Measurements from ENCODE around the gene TRIM50. TPM values are rescaled to one million over a fixed set of nuclear protein-coding genes. Genes with fewer than 3 reads are reported as not detected.

TRIM50 gene
- total and polyA plus RNA-seq, 2 of the 4 experiments (the other 2 are of a cell fraction): not detected

DNA sequence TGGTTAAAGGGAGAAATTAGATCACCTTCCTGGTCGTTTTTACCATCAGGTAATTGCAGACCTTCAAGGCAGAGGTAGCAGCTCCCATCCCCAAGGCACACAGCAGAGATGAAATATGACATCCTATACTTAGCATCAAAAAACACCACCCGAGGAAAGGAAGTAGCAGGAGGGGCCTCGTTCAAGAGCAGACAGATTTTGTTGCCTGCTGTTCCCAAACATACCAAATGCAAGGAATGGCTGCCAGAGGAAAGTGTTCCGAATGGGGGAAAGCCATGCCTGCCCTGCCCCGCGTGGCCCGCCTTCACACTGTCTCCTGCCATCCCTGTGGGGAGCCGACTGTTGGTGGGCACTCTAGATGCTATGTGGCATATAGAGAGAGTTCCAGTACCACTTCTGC lies 18.1 kb upstream of the TRIM50 start:
- Histone ChIP-seq H4K8ac (ENCODE audit: low read depth in 2 of 2, low read length in 2 of 2) (no peak overlapping the region), H3K23ac (ENCODE audit: low read depth, low read length) (no peak overlapping the region), H4K91ac (ENCODE audit: insufficient read depth, low read depth, low read length) (no peak overlapping the region), H2BK20ac (ENCODE audit: low read depth, low read length) (no peak overlapping the region), H3K4me1 (ENCODE audit: control insufficient read depth, insufficient read depth, low read length) (peaks cover 5% of the 10 kb centered on the region), H3K9me3 (ENCODE audit: control insufficient read depth, insufficient read depth, low read length) (no peaks in the 10 kb centered on the region), H3K27me3 (ENCODE audit: control insufficient read depth, insufficient read depth, low read length) (peaks cover 13% of the 10 kb centered on the region), H3K9me1 (ENCODE audit: insufficient read depth, low read length) (0 out of 2 replicates have a peak, but pooled peaks cover 3% of the 10 kb centered on the region), H3K4ac (ENCODE audit: low read depth, low read length) (no peak overlapping the region), H3K56ac (ENCODE audit: extremely low read depth, insufficient read depth, low read length) (no peak overlapping the region), H2BK15ac (ENCODE audit: low read depth, low read length) (no peak overlapping the region), H3K36me3 (ENCODE audit: control insufficient read depth, insufficient read depth, low read length) (no peaks in the 10 kb centered on the region), H3K9ac (ENCODE audit: low read depth, low read length) (no peak overlapping the region), H3K4me3 (ENCODE audit: insufficient read depth, low read depth, low read length) (no peak overlapping the region), H4K20me1 (ENCODE audit: insufficient read depth, low read length) (no peaks in the 10 kb centered on the region), H3K18ac (ENCODE audit: low read depth, low read length) (no peak overlapping the region), H3K4me2 (ENCODE audit: low read depth, low read length) (no peak overlapping the region), H3K14ac (replicated peaks; ENCODE audit: low read depth, low read length) (no peak overlapping the region), H4K5ac (ENCODE audit: low read depth, low read length) (no peak overlapping the region), H2BK120ac (ENCODE audit: low read depth, low read length) (no peak overlapping the region), H2AFZ (replicated peaks; ENCODE audit: low read length, poor library complexity) (no peak overlapping the region), H2BK5ac (ENCODE audit: low read depth, low read length, poor library complexity, severe bottlenecking) (no peak overlapping the region), H3K79me1 (ENCODE audit: low read depth in 1 of 2, low read length in 2 of 2) (no peaks in the 10 kb centered on the region), H2AK9ac (replicated peaks; ENCODE audit: low read depth, low read length, poor library complexity) (no peak overlapping the region), H2AK5ac (ENCODE audit: low read depth, low read length) (no peak overlapping the region), H3K27ac (ENCODE audit: insufficient read depth, low read length) (no peak overlapping the region)
- POLR2A ChIA-PET (ENCODE audit: unreplicated experiment): interaction anchor here (0.6 kb wide), 1 partner anchor 387 kb away, joined by 3 read pairs; no protein-coding TSS in a partner anchor
- no peak for DNase-seq
- intact Hi-C loops (cut with micrococcal nuclease) (no loop called here), dilution Hi-C loops (cut with HindIII; ENCODE audit: low sequenced_read_pairs, unreplicated experiment) (no loop called here), in situ Hi-C loops (cut with MboI; ENCODE audit: low sequenced_read_pairs) (no loop called here)
- TF ChIP-seq, protein P1, sequence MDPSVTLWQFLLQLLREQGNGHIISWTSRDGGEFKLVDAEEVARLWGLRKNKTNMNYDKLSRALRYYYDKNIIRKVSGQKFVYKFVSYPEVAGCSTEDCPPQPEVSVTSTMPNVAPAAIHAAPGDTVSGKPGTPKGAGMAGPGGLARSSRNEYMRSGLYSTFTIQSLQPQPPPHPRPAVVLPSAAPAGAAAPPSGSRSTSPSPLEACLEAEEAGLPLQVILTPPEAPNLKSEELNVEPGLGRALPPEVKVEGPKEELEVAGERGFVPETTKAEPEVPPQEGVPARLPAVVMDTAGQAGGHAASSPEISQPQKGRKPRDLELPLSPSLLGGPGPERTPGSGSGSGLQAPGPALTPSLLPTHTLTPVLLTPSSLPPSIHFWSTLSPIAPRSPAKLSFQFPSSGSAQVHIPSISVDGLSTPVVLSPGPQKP (IDR thresholded peaks at IDR 0.05; ENCODE audit: borderline replicate concordance, low read depth, low read length): no peak
- TF ChIP-seq RCOR1 (IDR thresholded peaks at IDR 0.05; ENCODE audit: insufficient replicate concordance, low read length) (no peak), FOS (IDR thresholded peaks at IDR 0.05; ENCODE audit: low read depth, low read length) (no peak), CHD1 (IDR thresholded peaks at IDR 0.05; ENCODE audit: low read depth, low read length) (no peak)
- TF ChIP-seq, protein P2, sequence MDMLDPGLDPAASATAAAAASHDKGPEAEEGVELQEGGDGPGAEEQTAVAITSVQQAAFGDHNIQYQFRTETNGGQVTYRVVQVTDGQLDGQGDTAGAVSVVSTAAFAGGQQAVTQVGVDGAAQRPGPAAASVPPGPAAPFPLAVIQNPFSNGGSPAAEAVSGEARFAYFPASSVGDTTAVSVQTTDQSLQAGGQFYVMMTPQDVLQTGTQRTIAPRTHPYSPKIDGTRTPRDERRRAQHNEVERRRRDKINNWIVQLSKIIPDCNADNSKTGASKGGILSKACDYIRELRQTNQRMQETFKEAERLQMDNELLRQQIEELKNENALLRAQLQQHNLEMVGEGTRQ (IDR thresholded peaks at IDR 0.05; ENCODE audit: low read depth, low read length): no peak
- WGBS, 2 experiments (ENCODE audit: extremely low coverage in 2 of 2, insufficient read length in 1 of 2): no CpG with 5 or more reads among the region's 8 CpGs
- no peak for ATAC-seq (ENCODE audit: low read depth)
- no TSS peak for BruUV-seq (replicated peaks)
- CTCF ChIA-PET: interaction anchor here (0.5 kb wide), 1 partner anchor 15 kb away, joined by 5 read pairs; no protein-coding TSS in a partner anchor
